ENCODE measurements around the gene SDR9C7. TPM values are rescaled to one million over a fixed set of nuclear protein-coding genes. Genes with fewer than 3 reads are reported as not detected.
"Not testable (repeated sequence)": the region's sequence is repeated elsewhere in the genome, so short reads cannot be mapped to it uniquely, and the experiment has no call there.

SDR9C7 gene
- total RNA-seq, 6 experiments from 2014 or later, result not detected

GRCh38 chr12:56979628-56980027 is 45.4 kb upstream of the SDR9C7 start:
- H3K27me3 Mint-ChIP-seq (ENCODE audit: insufficient read depth), result peaks cover 17% of the 10 kb centered on the region
- no peaks in the 10 kb centered on the region for H3K9me3 Mint-ChIP-seq
- H3K27ac Mint-ChIP-seq, result no peak overlapping the region
- H3K36me3 Mint-ChIP-seq (ENCODE audit: low read depth), result no peaks in the 10 kb centered on the region
- DNase-seq, result peak; percentile 22
- TF ChIP-seq CTCF (IDR thresholded peaks at IDR 0.05), result no peak
- H3K4me1 Mint-ChIP-seq (ENCODE audit: low read depth), result peaks cover 9% of the 10 kb centered on the region
- no peak overlapping the region for H3K4me3 Mint-ChIP-seq

- H3K27ac Mint-ChIP-seq, result no peak overlapping the region
- no peak for TF ChIP-seq CTCF (IDR thresholded peaks at IDR 0.05)
- H3K27me3 Mint-ChIP-seq (ENCODE audit: insufficient read depth), result peaks cover 14% of the 10 kb centered on the region
- H3K36me3 Mint-ChIP-seq (ENCODE audit: low read depth), result no peaks in the 10 kb centered on the region
- no peaks in the 10 kb centered on the region for H3K9me3 Mint-ChIP-seq
- peaks cover 9% of the 10 kb centered on the region for H3K4me1 Mint-ChIP-seq (ENCODE audit: low read depth)
- no peak overlapping the region for H3K4me3 Mint-ChIP-seq
- no peak for DNase-seq
These were observed 44.4 kb upstream of the SDR9C7 start for GRCh38 chr12:56978397-56979138.

- DNase-seq; H3K9me3 Mint-ChIP-seq; H3K4me1 Mint-ChIP-seq (ENCODE audit: low read depth); H3K36me3 Mint-ChIP-seq (ENCODE audit: low read depth); H3K27ac Mint-ChIP-seq; H3K4me3 Mint-ChIP-seq: not testable (repeated sequence)
- peaks cover 14% of the 10 kb centered on the region for H3K27me3 Mint-ChIP-seq (ENCODE audit: insufficient read depth)
These were observed 43.2 kb upstream of the SDR9C7 start for GRCh38 chr12:56977361-56977760.

GRCh38 chr12:56974224-56974623 is 40.0 kb upstream of the SDR9C7 start:
- not testable (repeated sequence) for DNase-seq, H3K27ac Mint-ChIP-seq
- H3K27me3 Mint-ChIP-seq (ENCODE audit: insufficient read depth), result peaks cover 15% of the 10 kb centered on the region; the same call in 1 of the 2 replicates

GRCh38 chr12:56968910-56969309 is 34.7 kb upstream of the SDR9C7 start:
- not testable (repeated sequence) for H3K4me1 Mint-ChIP-seq (ENCODE audit: low read depth); H3K9me3 Mint-ChIP-seq; H3K36me3 Mint-ChIP-seq (ENCODE audit: low read depth); H3K4me3 Mint-ChIP-seq; DNase-seq; H3K27ac Mint-ChIP-seq
- H3K27me3 Mint-ChIP-seq (ENCODE audit: insufficient read depth), result peaks cover 17% of the 10 kb centered on the region

More at GRCh38 chr12:56974224-56974623, 40.0 kb upstream of the SDR9C7 start:
- not testable (repeated sequence) for H3K36me3 Mint-ChIP-seq (ENCODE audit: low read depth); H3K4me1 Mint-ChIP-seq (ENCODE audit: low read depth); H3K9me3 Mint-ChIP-seq; H3K4me3 Mint-ChIP-seq

GRCh38 chr12:56965997-56966642 is 31.9 kb upstream of the SDR9C7 start:
- DNase-seq; H3K9me3 Mint-ChIP-seq; H3K36me3 Mint-ChIP-seq (ENCODE audit: low read depth): not testable (repeated sequence)

GRCh38 chr12:56965124-56965523 is 30.9 kb upstream of the SDR9C7 start:
- H3K27ac Mint-ChIP-seq; H3K36me3 Mint-ChIP-seq (ENCODE audit: low read depth); DNase-seq; H3K4me3 Mint-ChIP-seq; H3K9me3 Mint-ChIP-seq; H3K4me1 Mint-ChIP-seq (ENCODE audit: low read depth): not testable (repeated sequence)
- H3K27me3 Mint-ChIP-seq (ENCODE audit: insufficient read depth), result peaks cover 19% of the 10 kb centered on the region

More at GRCh38 chr12:56965997-56966642, 31.9 kb upstream of the SDR9C7 start:
- not testable (repeated sequence) for H3K4me1 Mint-ChIP-seq (ENCODE audit: low read depth); H3K27ac Mint-ChIP-seq; H3K4me3 Mint-ChIP-seq
- H3K27me3 Mint-ChIP-seq (ENCODE audit: insufficient read depth), result peaks cover 17% of the 10 kb centered on the region

GRCh38 chr12:56963557-56963956 is 29.3 kb upstream of the SDR9C7 start:
- DNase-seq; H3K4me3 Mint-ChIP-seq; H3K9me3 Mint-ChIP-seq; H3K4me1 Mint-ChIP-seq (ENCODE audit: low read depth); H3K36me3 Mint-ChIP-seq (ENCODE audit: low read depth); H3K27ac Mint-ChIP-seq: not testable (repeated sequence)
- H3K27me3 Mint-ChIP-seq (ENCODE audit: insufficient read depth), result peaks cover 23% of the 10 kb centered on the region

GRCh38 chr12:56962247-56962646 is 28.0 kb upstream of the SDR9C7 start:
- H3K4me1 Mint-ChIP-seq (ENCODE audit: low read depth); H3K4me3 Mint-ChIP-seq; DNase-seq; H3K27ac Mint-ChIP-seq; H3K9me3 Mint-ChIP-seq; H3K36me3 Mint-ChIP-seq (ENCODE audit: low read depth): not testable (repeated sequence)
- H3K27me3 Mint-ChIP-seq (ENCODE audit: insufficient read depth), result peaks cover 24% of the 10 kb centered on the region
